GM23338 (cell line): ENCODE measurements around the gene ASCL5. TPM values are rescaled to one million over a fixed set of nuclear protein-coding genes. Genes with fewer than 3 reads are reported as not detected.

Experiments
- ATAC-seq: fragments of 200-7000 bp; cut with Tn5 transposase; 3 replicates; pipeline ENCODE4 v1.9.1; 2020
- DNase-seq: peaks from one replicate; pipeline ENCODE4 v3.0.0-alpha.2; 2015; ENCODE audit warnings: low spot score
- H2AFZ ChIP-seq: fragments of 200-600 bp; sonication (generic); 2 replicates; pipeline ENCODE4 v1.8.0; 2016; ENCODE audit warnings: antibody characterized with exemption, mild to moderate bottlenecking, moderate library complexity
- H3F3A ChIP-seq: fragments of 200-600 bp; sonication (generic); replicated peaks from 2 replicates; pipeline ENCODE4 v1.8.0; 2017; ENCODE audit warnings: antibody characterized with exemption, mixed run types, low read depth
- H3K27ac ChIP-seq: fragments of 200-600 bp; sonication (generic); 2 replicates; pipeline ENCODE4 v1.6.1; 2016; ENCODE audit warnings: low read depth
- H3K27me3 ChIP-seq: fragments of 200-600 bp; sonication (generic); 2 replicates; pipeline ENCODE4 v1.8.0; 2016; ENCODE audit warnings: mild to moderate bottlenecking, mixed run types, moderate library complexity; ENCODE audit not compliant: insufficient read depth
- H3K36me3 ChIP-seq: fragments of 200-600 bp; sonication (generic); 2 replicates; pipeline ENCODE4 v1.8.0; 2016; ENCODE audit warnings: mild to moderate bottlenecking; ENCODE audit not compliant: insufficient read depth
- H3K4me1 ChIP-seq: fragments of 200-600 bp; sonication (generic); 2 replicates; pipeline ENCODE4 v1.8.0; 2016; ENCODE audit warnings: mild to moderate bottlenecking, moderate library complexity; ENCODE audit not compliant: insufficient read depth
- H3K4me2 ChIP-seq: fragments of 200-600 bp; sonication (generic); 2 replicates; pipeline ENCODE4 v1.7.1; 2017; ENCODE audit warnings: mixed run types
- H3K4me3 ChIP-seq: fragments of 200-600 bp; sonication (generic); 2 replicates; pipeline ENCODE4 v1.6.1; 2016; ENCODE audit warnings: mixed run types
- H3K79me2 ChIP-seq: fragments of 200-600 bp; sonication (generic); replicated peaks from 2 replicates; pipeline ENCODE4 v1.8.0; 2017; ENCODE audit warnings: mild to moderate bottlenecking; ENCODE audit not compliant: insufficient read depth
- H3K9me2 ChIP-seq: fragments of 200-600 bp; sonication (generic); 2 replicates; pipeline ENCODE4 v1.8.0; 2017; ENCODE audit not compliant: insufficient read depth
- H4K20me1 ChIP-seq: fragments of 200-600 bp; sonication (generic); replicated peaks from 2 replicates; pipeline ENCODE4 v1.8.0; 2017; ENCODE audit warnings: mild to moderate bottlenecking; ENCODE audit not compliant: insufficient read depth
- H3K27ac Mint-ChIP-seq: 2 replicates; pipeline ENCODE4 v1.8.0; 2020; ENCODE audit warnings: inconsistent platforms, mild to moderate bottlenecking, moderate library complexity, mixed read lengths
- H3K27me3 Mint-ChIP-seq: 3 replicates; pipeline ENCODE4 v1.8.0; 2022; ENCODE audit warnings: low read depth, mild to moderate bottlenecking, moderate library complexity, mixed read lengths, inconsistent platforms; ENCODE audit not compliant: insufficient read depth, poor library complexity
- H3K36me3 Mint-ChIP-seq: 3 replicates; pipeline ENCODE4 v1.8.0; 2021; ENCODE audit warnings: low read depth, mild to moderate bottlenecking, inconsistent platforms, moderate library complexity, mixed read lengths
- H3K4me1 Mint-ChIP-seq: 3 replicates; pipeline ENCODE4 v1.8.0; 2020; ENCODE audit warnings: mild to moderate bottlenecking, inconsistent platforms, mixed read lengths
- H3K4me3 Mint-ChIP-seq: 3 replicates; pipeline ENCODE4 v1.8.0; 2021; ENCODE audit warnings: moderate library complexity, mild to moderate bottlenecking, inconsistent platforms, mixed read lengths
- H3K9me3 Mint-ChIP-seq: 3 replicates; pipeline ENCODE4 v1.8.0; 2020; ENCODE audit warnings: moderate library complexity, mild to moderate bottlenecking, inconsistent platforms, mixed read lengths
- CREB1 ChIP-seq: fragments of 250-450 bp; sonication (Bioruptor Pico); IDR thresholded peaks from 2 replicates; pipeline ENCODE4 v1.5.0; 2020; ENCODE audit warnings: low read depth, mild to moderate bottlenecking, moderate library complexity
- CTCF ChIP-seq, 2 experiments: fragments of 200-600 bp in 1 of 2; sonication (generic) in 1 of 2; conservative IDR thresholded peaks; 2 replicates each; pipeline versions ENCODE4 v1.5.1 to v1.6.1; 2016 to 2017; ENCODE audit warnings: antibody characterized with exemption in 2 of 2, low read depth in 2 of 2, mild to moderate bottlenecking in 2 of 2, moderate library complexity in 1 of 2
- EZH2 ChIP-seq: fragments of 200-600 bp; sonication (generic); IDR thresholded peaks from one replicate; pipeline ENCODE4 v1.8.0; 2017; ENCODE audit warnings: antibody characterized with exemption, mild to moderate bottlenecking, low read depth; ENCODE audit not compliant: unreplicated experiment
- EZH2phosphoT487 ChIP-seq: fragments of 200-600 bp; sonication (generic); IDR thresholded peaks from one replicate; pipeline ENCODE4 v1.8.1; 2018; ENCODE audit warnings: antibody characterized with exemption; ENCODE audit not compliant: unreplicated experiment
- JUNB ChIP-seq: IDR thresholded peaks from one replicate; pipeline ENCODE4 v1.6.1; 2016; ENCODE audit warnings: antibody characterized with exemption; ENCODE audit not compliant: unreplicated experiment
- NANOG ChIP-seq: IDR thresholded peaks from 2 replicates; pipeline ENCODE4 v1.6.1; 2016; ENCODE audit warnings: antibody characterized with exemption, borderline replicate concordance
- POLR2AphosphoS5 ChIP-seq: IDR thresholded peaks from 2 replicates; pipeline ENCODE4 v1.6.1; 2016; ENCODE audit warnings: antibody characterized with exemption, low read depth
- ZNF114 ChIP-seq: fragments of 250-450 bp; sonication (Bioruptor Pico); IDR thresholded peaks from 2 replicates; pipeline ENCODE4 v1.5.0; 2020; ENCODE audit warnings: mild to moderate bottlenecking, moderate library complexity
- ZNF331 ChIP-seq: fragments of 250-450 bp; sonication (Bioruptor Pico); IDR thresholded peaks from 2 replicates; pipeline ENCODE4 v1.5.0; 2020; ENCODE audit warnings: low read depth, mild to moderate bottlenecking, moderate library complexity
- ZNF462 ChIP-seq: fragments of 250-450 bp; sonication (Bioruptor Pico); IDR thresholded peaks from 2 replicates; pipeline ENCODE4 v1.5.0; 2020; ENCODE audit warnings: mild to moderate bottlenecking, moderate library complexity
- polyA plus RNA-seq: library from polyadenylated mRNA; unstranded; fragments of >200 nt; fragmentation: Nextera tagmentation; extraction: Ambion mirVana; gene quantifications from 2 replicates; pipeline ENCODE4 v1.2.1, GENCODE V29; 2016
- total RNA-seq: library from RNA; depleted of rRNA; stranded (reverse); fragments of >200 nt; shearing (Covaris generic); gene quantifications from 2 replicates; pipeline ENCODE4 v1.2.3, GENCODE V29; 2014

ASCL5 gene
- total and polyA plus RNA-seq, 2 experiments from 2014 or later, result not detected

- no peak for TF ChIP-seq NANOG
- no peak for TF ChIP-seq CREB1 (CRISPR knock-in tag)
- TF ChIP-seq ZNF114, result no peak
- no peak for TF ChIP-seq EZH2
- no peak for DNase-seq
- peaks cover 12% of the 10 kb centered on the region; the same call in 1 of the 2 replicates for H4K20me1 ChIP-seq
- no peak overlapping the region for H2AFZ ChIP-seq
- H3K27me3 ChIP-seq, result no peaks in the 10 kb centered on the region
- H3K79me2 ChIP-seq, result no peaks in the 10 kb centered on the region; the same call in 1 of the 2 replicates
- Mint-ChIP-seq H3K36me3 (peaks cover 99% of the 10 kb centered on the region), H3K9me3 (no peaks in the 10 kb centered on the region), H3K27me3 (peaks cover 3% of the 10 kb centered on the region), H3K27ac (no peak overlapping the region), H3K4me1 (no peaks in the 10 kb centered on the region), H3K4me3 (no peak overlapping the region)
- no peak for ATAC-seq
- H3K4me3 ChIP-seq, result no peak overlapping the region
- no peak overlapping the region for H3K27ac ChIP-seq
- no peak overlapping the region for H3K4me2 ChIP-seq
- no peaks in the 10 kb centered on the region for H3K4me1 ChIP-seq
- no peaks in the 10 kb centered on the region for H3F3A ChIP-seq
- H3K9me2 ChIP-seq, result no peaks in the 10 kb centered on the region
- H3K36me3 ChIP-seq, result peaks cover 50% of the 10 kb centered on the region
These were observed 19.8 kb upstream of the ASCL5 start for GRCh38 chr1:201146626-201147390.

- Histone ChIP-seq H3K36me3 (peaks cover 41% of the 10 kb centered on the region), H3K4me3 (no peak overlapping the region), H4K20me1 (peaks cover 12% of the 10 kb centered on the region; the same call in 1 of the 2 replicates), H3K79me2 (no peaks in the 10 kb centered on the region), H3F3A (no peaks in the 10 kb centered on the region), H3K9me2 (no peaks in the 10 kb centered on the region), H3K27me3 (no peaks in the 10 kb centered on the region), H3K27ac (no peak overlapping the region), H3K4me1 (no peaks in the 10 kb centered on the region), H2AFZ (no peak overlapping the region), H3K4me2 (no peak overlapping the region)
- H3K27ac Mint-ChIP-seq, result no peak overlapping the region
- H3K36me3 Mint-ChIP-seq, result peaks cover 97% of the 10 kb centered on the region
- no peak for DNase-seq
- no peak for ATAC-seq
- peaks cover 3% of the 10 kb centered on the region for H3K27me3 Mint-ChIP-seq
- no peaks in the 10 kb centered on the region for H3K4me1 Mint-ChIP-seq
- H3K4me3 Mint-ChIP-seq, result no peak overlapping the region
- no peaks in the 10 kb centered on the region for H3K9me3 Mint-ChIP-seq
- TF ChIP-seq ZNF114 (no peak), JUNB (no peak), EZH2phosphoT487 (no peak), CTCF (conservative IDR thresholded peaks at IDR 0.05; ENCODE audit: low read depth in 2 of 2) (no peak), ZNF462 (CRISPR knock-in tag) (no peak), POLR2AphosphoS5 (no peak), ZNF331 (CRISPR knock-in tag) (no peak)
These were observed 18.8 kb upstream of the ASCL5 start for GRCh38 chr1:201145816-201146215.
